ENCODE results near the gene BCAT1.
"Not testable (repeated sequence)": the region's sequence is repeated elsewhere in the genome, so short reads cannot be mapped to it uniquely, and the experiment has no call there.

The BCAT1 gene

GRCh38 chr12:24823808-24824515 is 124.9 kb downstream of the BCAT1 start:
- Mint-ChIP-seq H3K4me3 (no peak overlapping the region), H3K9me3 (peaks cover 14% of the 10 kb centered on the region), H3K4me1 (peaks cover 28% of the 10 kb centered on the region), H3K36me3 (ENCODE audit: low read depth) (peaks cover 39% of the 10 kb centered on the region), H3K27me3 (no peaks in the 10 kb centered on the region), H3K27ac (peak overlapping the region; percentile 78)
- DNase-seq (no peak), ATAC-seq (no peak)

GRCh38 chr12:24822121-24822899 is 126.6 kb downstream of the BCAT1 start:
- DNase-seq (no peak), ATAC-seq (peak; percentile 78)
- H3K9me3 Mint-ChIP-seq = peaks cover 14% of the 10 kb centered on the region
- peaks cover 28% of the 10 kb centered on the region for H3K4me1 Mint-ChIP-seq
- no peaks in the 10 kb centered on the region for H3K27me3 Mint-ChIP-seq
- H3K27ac Mint-ChIP-seq = peak overlapping the region; percentile 81
- H3K4me3 Mint-ChIP-seq = no peak overlapping the region
- H3K36me3 Mint-ChIP-seq (ENCODE audit: low read depth) = peaks cover 35% of the 10 kb centered on the region

GRCh38 chr12:24821691-24822090 is 127.2 kb downstream of the BCAT1 start:
- peak; percentile 62 for ATAC-seq
- no peak for DNase-seq
- peak overlapping the region; percentile 49 for H3K27ac Mint-ChIP-seq
- peaks cover 14% of the 10 kb centered on the region for H3K9me3 Mint-ChIP-seq
- H3K36me3 Mint-ChIP-seq (ENCODE audit: low read depth) = peaks cover 35% of the 10 kb centered on the region
- H3K4me3 Mint-ChIP-seq = peak overlapping the region; percentile 12
- H3K27me3 Mint-ChIP-seq = no peaks in the 10 kb centered on the region
- peaks cover 28% of the 10 kb centered on the region for H3K4me1 Mint-ChIP-seq

- no peaks in the 10 kb centered on the region for H3K27me3 Mint-ChIP-seq
- H3K4me1 Mint-ChIP-seq = peaks cover 28% of the 10 kb centered on the region
- H3K9me3 Mint-ChIP-seq = peaks cover 14% of the 10 kb centered on the region
- H3K4me3 Mint-ChIP-seq = no peak overlapping the region
- ATAC-seq = no peak
- no peak overlapping the region for H3K27ac Mint-ChIP-seq
- peaks cover 32% of the 10 kb centered on the region for H3K36me3 Mint-ChIP-seq (ENCODE audit: low read depth)
- DNase-seq = no peak
Measured at GRCh38 chr12:24820872-24821271, 128.0 kb downstream of the BCAT1 start.

GRCh38 chr12:24818351-24818750 is 130.6 kb downstream of the BCAT1 start:
- Mint-ChIP-seq H3K27ac (no peak overlapping the region), H3K27me3 (no peaks in the 10 kb centered on the region), H3K4me1 (peaks cover 42% of the 10 kb centered on the region), H3K9me3 (peaks cover 3% of the 10 kb centered on the region), H3K36me3 (ENCODE audit: low read depth) (peaks cover 21% of the 10 kb centered on the region), H3K4me3 (no peak overlapping the region)
- no peak for ATAC-seq
- DNase-seq = no peak

GRCh38 chr12:24815114-24815423 is 133.8 kb downstream of the BCAT1 start:
- peak overlapping the region; percentile 63 for H3K4me3 Mint-ChIP-seq
- peaks cover 12% of the 10 kb centered on the region for H3K36me3 Mint-ChIP-seq (ENCODE audit: low read depth)
- H3K27ac Mint-ChIP-seq = peak overlapping the region; percentile 70
- H3K27me3 Mint-ChIP-seq = no peaks in the 10 kb centered on the region
- peaks cover 21% of the 10 kb centered on the region for H3K4me1 Mint-ChIP-seq
- no peaks in the 10 kb centered on the region for H3K9me3 Mint-ChIP-seq
- DNase-seq = no peak
- no peak for ATAC-seq

- Mint-ChIP-seq H3K9me3 (no peaks in the 10 kb centered on the region), H3K4me1 (peaks cover 21% of the 10 kb centered on the region), H3K36me3 (ENCODE audit: low read depth) (peaks cover 9% of the 10 kb centered on the region), H3K4me3 (peak overlapping the region; percentile 63), H3K27ac (peak overlapping the region; percentile 70), H3K27me3 (no peaks in the 10 kb centered on the region)
- ATAC-seq = no peak
- DNase-seq = no peak
Measured at GRCh38 chr12:24814379-24815113, 134.4 kb downstream of the BCAT1 start.

- no peak overlapping the region for H3K27ac Mint-ChIP-seq
- peaks cover 13% of the 10 kb centered on the region for H3K36me3 Mint-ChIP-seq (ENCODE audit: low read depth)
- DNase-seq (no peak), ATAC-seq (no peak)
- peaks cover 5% of the 10 kb centered on the region for H3K9me3 Mint-ChIP-seq
- peaks cover 16% of the 10 kb centered on the region for H3K4me1 Mint-ChIP-seq
- no peak overlapping the region for H3K4me3 Mint-ChIP-seq
- H3K27me3 Mint-ChIP-seq = no peaks in the 10 kb centered on the region
Measured at GRCh38 chr12:24810378-24810777, 138.5 kb downstream of the BCAT1 start.

GRCh38 chr12:24809306-24809705 is 139.6 kb downstream of the BCAT1 start:
- DNase-seq, H3K27me3 Mint-ChIP-seq, H3K4me1 Mint-ChIP-seq, H3K9me3 Mint-ChIP-seq, H3K4me3 Mint-ChIP-seq, H3K27ac Mint-ChIP-seq, ATAC-seq: not testable (repeated sequence)
- H3K36me3 Mint-ChIP-seq (ENCODE audit: low read depth) = peaks cover 11% of the 10 kb centered on the region

- DNase-seq = no peak
- no peak overlapping the region for H3K4me3 Mint-ChIP-seq
- H3K36me3 Mint-ChIP-seq (ENCODE audit: low read depth) = peaks cover 11% of the 10 kb centered on the region
- H3K4me1 Mint-ChIP-seq = peaks cover 3% of the 10 kb centered on the region
- ATAC-seq = no peak
- no peaks in the 10 kb centered on the region for H3K27me3 Mint-ChIP-seq
- no peak overlapping the region for H3K27ac Mint-ChIP-seq
- H3K9me3 Mint-ChIP-seq = peaks cover 5% of the 10 kb centered on the region
Measured at GRCh38 chr12:24808651-24809050, 140.2 kb downstream of the BCAT1 start.

- ATAC-seq (no peak), DNase-seq (no peak)
- Mint-ChIP-seq H3K27ac (no peak overlapping the region), H3K4me1 (peaks cover 7% of the 10 kb centered on the region), H3K36me3 (ENCODE audit: low read depth) (peaks cover 4% of the 10 kb centered on the region), H3K27me3 (no peaks in the 10 kb centered on the region), H3K9me3 (peaks cover 15% of the 10 kb centered on the region), H3K4me3 (no peak overlapping the region)
Measured at GRCh38 chr12:24806386-24806785, 142.5 kb downstream of the BCAT1 start.

- Mint-ChIP-seq H3K4me3 (no peak overlapping the region), H3K27me3 (no peaks in the 10 kb centered on the region), H3K27ac (no peak overlapping the region), H3K4me1 (peaks cover 7% of the 10 kb centered on the region), H3K36me3 (ENCODE audit: low read depth) (no peaks in the 10 kb centered on the region), H3K9me3 (peaks cover 10% of the 10 kb centered on the region)
- ATAC-seq (no peak), DNase-seq (no peak)
Measured at GRCh38 chr12:24803430-24804245, 145.3 kb downstream of the BCAT1 start.

GRCh38 chr12:24798335-24798734 is 150.6 kb downstream of the BCAT1 start:
- H3K27me3 Mint-ChIP-seq = no peaks in the 10 kb centered on the region
- H3K4me1 Mint-ChIP-seq = peaks cover 29% of the 10 kb centered on the region
- H3K27ac Mint-ChIP-seq = peak overlapping the region; percentile 10
- no peaks in the 10 kb centered on the region for H3K36me3 Mint-ChIP-seq (ENCODE audit: low read depth)
- ATAC-seq (no peak), DNase-seq (no peak)
- no peak overlapping the region for H3K4me3 Mint-ChIP-seq
- H3K9me3 Mint-ChIP-seq = peaks cover 10% of the 10 kb centered on the region

GRCh38 chr12:24797901-24798300 is 151.0 kb downstream of the BCAT1 start:
- no peak for DNase-seq
- peaks cover 28% of the 10 kb centered on the region for H3K4me1 Mint-ChIP-seq
- peak overlapping the region; percentile 10 for H3K27ac Mint-ChIP-seq
- H3K4me3 Mint-ChIP-seq = no peak overlapping the region
- no peaks in the 10 kb centered on the region for H3K27me3 Mint-ChIP-seq
- no peaks in the 10 kb centered on the region for H3K36me3 Mint-ChIP-seq (ENCODE audit: low read depth)
- no peak for ATAC-seq
- H3K9me3 Mint-ChIP-seq = peaks cover 8% of the 10 kb centered on the region
